ENCODE results near the gene SCN4B. TPM values are rescaled to one million over a fixed set of nuclear protein-coding genes. Genes with fewer than 3 reads are reported as not detected.

Gene SCN4B
- total and polyA plus RNA-seq, 8 donors, result 0.61 to 2.9 (median 1.0) TPM

GRCh38 chr11:118126082-118126838 lies 26.4 kb downstream of the SCN4B start:
- no peak for DNase-seq
- H3K4me3 ChIP-seq, result no peak overlapping the region
- intact Hi-C loops (cut with DNase I), result no loop called here
- no peak for TF ChIP-seq CTCF (IDR thresholded peaks at IDR 0.05)
- H3K27me3 ChIP-seq, result no peaks in the 10 kb centered on the region
- H3K36me3 ChIP-seq, result no peaks in the 10 kb centered on the region
- WGBS, 2 donors, result 77 to 89% methylated on average over 7 of the region's 7 CpGs
- H3K27ac ChIP-seq, result no peak overlapping the region
- ATAC-seq, result no peak
- H3K4me1 ChIP-seq, result no peaks in the 10 kb centered on the region
- H3K9me3 ChIP-seq, result no peaks in the 10 kb centered on the region
- no peak for FAIRE-seq

DNA sequence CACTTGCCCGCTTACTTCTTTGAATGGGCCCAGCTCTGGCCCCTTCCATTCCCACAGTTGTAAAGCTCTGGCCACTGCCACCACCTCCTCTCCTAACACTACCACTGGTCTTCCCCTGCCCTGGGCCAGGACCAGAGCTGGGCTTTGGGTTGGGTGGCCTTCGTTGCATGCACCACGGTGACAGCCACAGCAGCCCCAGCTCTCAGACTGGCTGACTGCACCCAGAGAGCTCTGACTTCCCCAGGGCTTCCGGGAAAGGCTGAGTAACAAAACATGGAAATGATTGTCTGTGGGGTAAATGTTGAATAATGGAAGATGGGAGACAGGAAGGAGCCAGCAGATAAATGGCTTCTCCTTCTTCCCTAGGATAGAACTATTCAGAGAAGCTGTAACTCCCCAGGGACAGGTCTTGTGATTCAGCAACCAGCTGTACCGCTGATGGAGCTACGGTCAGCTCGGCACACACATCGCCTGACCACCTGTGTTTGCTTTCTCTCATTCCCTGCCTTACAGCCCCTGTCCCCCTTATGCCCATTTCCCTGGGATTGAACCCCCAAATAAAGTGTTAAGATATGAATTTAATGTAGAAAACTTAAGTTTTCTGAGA lies 27.6 kb downstream of the SCN4B start:
- Histone ChIP-seq H3K4me1 (no peaks in the 10 kb centered on the region), H3K27me3 (no peaks in the 10 kb centered on the region), H3K27ac (no peak overlapping the region), H3K36me3 (no peaks in the 10 kb centered on the region), H3K9me3 (no peaks in the 10 kb centered on the region), H3K4me3 (no peak overlapping the region)
- WGBS, 2 donors, result 74 to 79% methylated on average over 8 of the region's 8 CpGs
- FAIRE-seq (no peak), ATAC-seq (no peak), DNase-seq (no peak)
- no peak for TF ChIP-seq CTCF (IDR thresholded peaks at IDR 0.05)
- intact Hi-C loops (cut with DNase I), result no loop called here

- no peak overlapping the region for H3K4me3 ChIP-seq
- no peaks in the 10 kb centered on the region for H3K9me3 ChIP-seq
- 86 to 93% methylated on average over 1 of the region's 1 CpG for WGBS, 2 donors
- H3K36me3 ChIP-seq, result no peaks in the 10 kb centered on the region
- H3K4me1 ChIP-seq, result no peaks in the 10 kb centered on the region
- intact Hi-C loops (cut with DNase I), result no loop called here
- ATAC-seq, result no peak
- no peaks in the 10 kb centered on the region for H3K27me3 ChIP-seq
- no peak for FAIRE-seq
- TF ChIP-seq CTCF (IDR thresholded peaks at IDR 0.05), result no peak
- H3K27ac ChIP-seq, result no peak overlapping the region
- no peak for DNase-seq
These were observed 31.8 kb downstream of the SCN4B start for GRCh38 chr11:118120793-118121192.

DNA sequence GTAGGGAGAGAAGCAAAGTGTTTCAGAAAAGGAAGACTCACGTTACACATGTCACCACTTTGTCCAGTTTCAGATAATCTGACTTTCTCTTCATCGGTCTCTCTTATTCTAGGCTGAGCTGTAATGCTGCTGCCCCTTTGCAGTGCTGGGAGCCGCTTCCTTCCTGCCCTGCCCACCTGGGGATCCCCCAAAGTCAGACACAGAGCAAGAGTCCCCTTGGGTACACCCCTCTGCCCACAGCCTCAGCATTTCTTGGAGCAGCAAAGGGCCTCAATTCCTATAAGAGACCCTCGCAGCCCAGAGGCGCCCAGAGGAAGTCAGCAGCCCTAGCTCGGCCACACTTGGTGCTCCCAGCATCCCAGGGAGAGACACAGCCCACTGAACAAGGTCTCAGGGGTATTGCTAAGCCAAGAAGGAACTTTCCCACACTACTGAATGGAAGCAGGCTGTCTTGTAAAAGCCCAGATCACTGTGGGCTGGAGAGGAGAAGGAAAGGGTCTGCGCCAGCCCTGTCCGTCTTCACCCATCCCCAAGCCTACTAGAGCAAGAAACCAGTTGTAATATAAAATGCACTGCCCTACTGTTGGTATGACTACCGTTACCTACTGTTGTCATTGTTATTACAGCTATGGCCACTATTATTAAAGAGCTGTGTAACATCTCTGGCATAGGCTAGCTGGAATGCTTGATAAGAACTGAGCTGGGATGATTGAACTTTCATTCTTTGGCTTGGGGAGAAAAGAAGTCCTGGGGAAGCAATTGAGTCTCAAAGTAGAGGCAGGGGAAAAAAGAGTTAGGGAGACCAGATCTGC lies 34.6 kb downstream of the SCN4B start:
- ATAC-seq, result no peak
- no peaks in the 10 kb centered on the region for H3K9me3 ChIP-seq

More for the DNA sequence above, 34.6 kb downstream of the SCN4B start:
- Histone ChIP-seq H3K27ac (no peak overlapping the region), H3K27me3 (no peaks in the 10 kb centered on the region), H3K36me3 (no peaks in the 10 kb centered on the region), H3K4me3 (no peak overlapping the region), H3K4me1 (no peaks in the 10 kb centered on the region)
- FAIRE-seq (no peak), DNase-seq (no peak)
- intact Hi-C loops (cut with DNase I), result no loop called here
- TF ChIP-seq CTCF (IDR thresholded peaks at IDR 0.05), result no peak
- 76 to 82% methylated on average over 9 of the region's 9 CpGs for WGBS, 2 donors
